HG03378 (cell line): ENCODE measurements around the gene ZFYVE9.
"Not testable (repeated sequence)": the region's sequence is repeated elsewhere in the genome, so short reads cannot be mapped to it uniquely, and the experiment has no call there.

Experiments used
- ATAC-seq: cut with Tn5 transposase; IDR thresholded peaks from one replicate; pipeline ENCODE4 v1.9.1; 2021; ENCODE audit warnings: mild to moderate bottlenecking, moderate library complexity; ENCODE audit not compliant: unreplicated experiment

Gene ZFYVE9, protein sequence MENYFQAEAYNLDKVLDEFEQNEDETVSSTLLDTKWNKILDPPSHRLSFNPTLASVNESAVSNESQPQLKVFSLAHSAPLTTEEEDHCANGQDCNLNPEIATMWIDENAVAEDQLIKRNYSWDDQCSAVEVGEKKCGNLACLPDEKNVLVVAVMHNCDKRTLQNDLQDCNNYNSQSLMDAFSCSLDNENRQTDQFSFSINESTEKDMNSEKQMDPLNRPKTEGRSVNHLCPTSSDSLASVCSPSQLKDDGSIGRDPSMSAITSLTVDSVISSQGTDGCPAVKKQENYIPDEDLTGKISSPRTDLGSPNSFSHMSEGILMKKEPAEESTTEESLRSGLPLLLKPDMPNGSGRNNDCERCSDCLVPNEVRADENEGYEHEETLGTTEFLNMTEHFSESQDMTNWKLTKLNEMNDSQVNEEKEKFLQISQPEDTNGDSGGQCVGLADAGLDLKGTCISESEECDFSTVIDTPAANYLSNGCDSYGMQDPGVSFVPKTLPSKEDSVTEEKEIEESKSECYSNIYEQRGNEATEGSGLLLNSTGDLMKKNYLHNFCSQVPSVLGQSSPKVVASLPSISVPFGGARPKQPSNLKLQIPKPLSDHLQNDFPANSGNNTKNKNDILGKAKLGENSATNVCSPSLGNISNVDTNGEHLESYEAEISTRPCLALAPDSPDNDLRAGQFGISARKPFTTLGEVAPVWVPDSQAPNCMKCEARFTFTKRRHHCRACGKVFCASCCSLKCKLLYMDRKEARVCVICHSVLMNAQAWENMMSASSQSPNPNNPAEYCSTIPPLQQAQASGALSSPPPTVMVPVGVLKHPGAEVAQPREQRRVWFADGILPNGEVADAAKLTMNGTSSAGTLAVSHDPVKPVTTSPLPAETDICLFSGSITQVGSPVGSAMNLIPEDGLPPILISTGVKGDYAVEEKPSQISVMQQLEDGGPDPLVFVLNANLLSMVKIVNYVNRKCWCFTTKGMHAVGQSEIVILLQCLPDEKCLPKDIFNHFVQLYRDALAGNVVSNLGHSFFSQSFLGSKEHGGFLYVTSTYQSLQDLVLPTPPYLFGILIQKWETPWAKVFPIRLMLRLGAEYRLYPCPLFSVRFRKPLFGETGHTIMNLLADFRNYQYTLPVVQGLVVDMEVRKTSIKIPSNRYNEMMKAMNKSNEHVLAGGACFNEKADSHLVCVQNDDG (N-terminal part only)

DNA sequence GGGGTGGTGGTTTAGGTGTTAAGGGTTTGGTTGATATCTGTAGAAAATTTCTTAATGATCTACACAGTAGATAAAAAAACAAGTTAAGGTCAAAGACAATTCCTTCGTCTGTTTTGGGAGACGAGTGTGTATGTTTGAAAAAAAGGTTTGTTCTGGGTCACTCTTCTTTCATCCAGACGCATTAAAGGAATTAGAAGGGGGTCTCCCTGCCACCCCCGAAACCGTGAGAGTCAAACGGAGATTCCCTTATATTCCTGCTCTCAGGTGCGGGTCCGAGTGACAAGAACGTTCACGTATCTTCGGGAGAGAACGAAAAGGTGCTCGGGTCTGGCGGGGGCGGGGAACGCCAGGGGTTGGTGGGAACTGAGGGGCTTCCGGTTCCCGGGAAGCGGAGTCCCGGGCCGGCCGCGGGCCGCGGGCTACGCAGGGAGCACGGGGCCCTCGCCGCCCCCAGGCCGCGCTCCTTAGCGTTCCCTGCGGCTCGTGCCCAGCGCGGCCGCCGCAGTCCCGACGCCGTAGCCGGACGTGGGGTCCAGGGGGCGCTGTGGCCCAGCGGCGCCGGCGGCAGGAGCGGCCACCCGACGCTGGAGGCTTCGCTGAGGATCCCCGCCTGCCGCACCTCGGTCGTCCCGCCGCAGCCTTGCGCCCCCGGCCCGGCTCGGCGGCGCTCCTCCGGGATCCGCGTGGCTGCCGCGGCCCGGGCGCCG is at the start of gene ZFYVE9:
Gene ZFYVE9 (plus strand): TSS at position 577 of the 707 bp plus-strand sequence. CDS start 91,118 bp downstream, outside the sequence.
- ATAC-seq: no peak

- ATAC-seq: not testable (repeated sequence)
Measured at GRCh38 chr1:52094300-52094699, 47.6 kb upstream of the ZFYVE9 start.

DNA sequence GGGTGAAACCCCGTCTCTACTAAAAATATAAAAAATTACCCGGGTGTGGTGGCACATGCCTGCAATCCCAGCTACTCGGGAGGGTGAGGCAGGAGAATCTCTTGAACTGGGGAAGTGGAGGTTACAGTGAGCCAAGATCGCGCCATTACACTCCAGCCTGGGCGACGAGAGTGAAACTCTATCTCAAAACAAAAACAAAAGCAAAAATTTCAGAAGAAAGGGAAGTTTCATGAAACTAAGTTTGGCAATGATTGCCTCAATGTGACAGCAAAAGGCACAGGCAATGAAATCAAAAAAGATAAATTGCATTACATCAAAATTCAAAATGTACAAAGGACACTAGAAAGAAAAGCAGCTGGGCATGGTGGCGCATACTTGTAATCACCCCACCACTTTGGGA is 45.7 kb upstream of the ZFYVE9 start:
- no peak for ATAC-seq

DNA sequence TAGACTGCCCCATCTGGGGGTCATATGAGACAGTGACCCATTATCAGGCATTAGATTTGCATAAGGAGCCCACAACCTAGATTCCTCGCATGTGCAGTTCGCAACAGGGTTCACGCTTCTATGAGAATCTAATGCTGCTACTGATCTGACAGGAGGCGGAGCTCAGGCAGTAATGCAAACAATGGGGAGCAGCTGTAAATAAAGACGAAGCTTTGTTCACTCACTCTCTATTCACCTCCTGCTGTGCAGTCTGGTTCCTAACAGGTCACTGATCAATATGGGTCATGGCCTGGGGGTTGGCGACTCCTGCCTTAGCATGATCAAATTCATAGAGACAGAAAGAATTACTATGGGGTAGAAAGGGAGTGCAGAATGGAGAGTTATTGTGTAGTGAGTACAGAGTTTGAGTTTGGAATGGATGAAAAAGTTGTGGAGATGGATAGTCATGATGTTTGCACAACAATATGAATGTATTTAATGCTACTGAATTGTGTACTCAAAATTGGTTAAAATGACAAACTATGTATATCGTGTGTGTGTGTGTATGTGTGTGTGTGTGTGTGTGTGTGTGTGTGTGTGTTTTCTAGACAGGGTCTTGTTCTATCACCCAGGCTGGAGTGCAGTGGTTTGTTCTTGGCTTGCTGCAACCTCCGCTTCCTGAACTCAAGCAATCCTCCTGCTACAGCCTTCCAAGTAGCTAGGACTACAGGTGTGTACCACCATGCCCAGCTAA is 43.6 kb upstream of the ZFYVE9 start:
- no peak for ATAC-seq

DNA sequence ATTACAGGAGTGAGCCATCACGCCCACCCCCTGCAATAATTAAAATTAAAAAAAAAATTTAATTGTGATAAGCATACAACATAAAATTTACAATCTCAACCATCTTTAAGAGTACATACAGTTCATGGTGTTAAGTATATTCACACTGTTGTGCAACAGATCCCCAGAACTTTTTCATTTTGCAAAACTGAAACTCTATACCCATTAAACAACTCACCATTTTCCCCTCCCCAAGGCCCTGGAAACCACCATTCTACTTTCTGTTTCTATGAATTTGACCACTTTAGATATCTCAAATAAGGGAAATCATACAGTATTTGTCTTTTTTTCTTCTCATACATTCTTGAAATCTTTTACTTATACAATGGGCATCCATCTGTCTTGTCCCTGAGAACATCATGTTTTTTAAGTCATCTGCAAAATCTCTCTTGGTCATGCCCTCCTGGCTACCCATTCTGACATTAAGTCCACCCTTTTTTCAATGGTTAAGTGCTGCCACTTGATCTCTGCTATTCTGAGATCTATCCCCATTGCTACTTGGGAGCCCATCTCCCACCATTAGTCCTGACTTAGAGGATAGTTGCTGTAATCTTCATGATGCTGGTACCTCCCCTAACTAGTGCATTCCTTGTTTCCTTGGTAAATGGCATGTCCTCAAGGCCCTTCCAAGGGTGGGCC is 39.4 kb upstream of the ZFYVE9 start:
- peak; percentile 74 for ATAC-seq

DNA sequence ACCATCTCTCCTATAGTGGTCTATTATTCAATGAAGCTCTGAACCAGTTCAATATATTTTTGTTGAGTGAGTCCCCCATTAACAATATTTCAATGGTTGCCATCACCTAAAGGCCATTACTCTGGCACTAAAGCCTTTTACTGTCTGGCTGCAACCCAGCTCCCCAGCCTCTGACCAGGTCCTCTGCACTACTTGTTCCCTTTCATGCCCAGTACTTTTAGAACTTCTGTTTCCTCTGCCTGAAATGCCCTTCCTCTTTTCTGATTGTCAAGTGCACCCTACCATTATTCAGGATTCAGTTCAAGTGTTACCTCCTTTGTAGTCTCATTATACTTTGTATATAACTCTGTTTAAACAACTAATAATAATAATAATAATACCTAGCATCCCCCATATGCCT is 30.4 kb upstream of the ZFYVE9 start:
- ATAC-seq: no peak

DNA sequence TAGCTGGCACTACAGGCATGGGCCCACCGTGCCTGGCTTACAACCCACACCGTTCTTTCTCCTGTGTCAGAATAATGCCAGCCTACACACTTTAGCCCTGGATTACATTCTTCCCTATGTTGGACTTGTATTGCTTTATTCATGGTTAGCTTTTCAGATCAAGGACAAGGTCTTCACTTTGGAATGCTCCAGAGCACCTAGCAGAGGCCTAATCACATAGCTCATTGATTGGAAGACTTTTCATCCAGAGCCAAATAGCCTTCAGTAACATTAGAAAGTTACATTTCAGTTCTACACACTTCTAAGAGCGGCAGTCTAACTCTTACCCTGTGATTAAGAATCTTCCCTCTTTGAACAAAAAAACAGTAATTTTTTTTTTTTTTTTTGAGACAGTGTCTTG is 29.4 kb upstream of the ZFYVE9 start:
- ATAC-seq: no peak

GRCh38 chr1:52119301-52120079 is 22.4 kb upstream of the ZFYVE9 start:
- ATAC-seq: no peak

GRCh38 chr1:52122384-52122783 is 19.5 kb upstream of the ZFYVE9 start:
- ATAC-seq: no peak

GRCh38 chr1:52123622-52124021 is 18.3 kb upstream of the ZFYVE9 start:
- no peak for ATAC-seq

GRCh38 chr1:52125736-52126359 is 16.0 kb upstream of the ZFYVE9 start:
- ATAC-seq: no peak

- no peak for ATAC-seq
Measured at GRCh38 chr1:52127181-52128180, 14.4 kb upstream of the ZFYVE9 start.

DNA sequence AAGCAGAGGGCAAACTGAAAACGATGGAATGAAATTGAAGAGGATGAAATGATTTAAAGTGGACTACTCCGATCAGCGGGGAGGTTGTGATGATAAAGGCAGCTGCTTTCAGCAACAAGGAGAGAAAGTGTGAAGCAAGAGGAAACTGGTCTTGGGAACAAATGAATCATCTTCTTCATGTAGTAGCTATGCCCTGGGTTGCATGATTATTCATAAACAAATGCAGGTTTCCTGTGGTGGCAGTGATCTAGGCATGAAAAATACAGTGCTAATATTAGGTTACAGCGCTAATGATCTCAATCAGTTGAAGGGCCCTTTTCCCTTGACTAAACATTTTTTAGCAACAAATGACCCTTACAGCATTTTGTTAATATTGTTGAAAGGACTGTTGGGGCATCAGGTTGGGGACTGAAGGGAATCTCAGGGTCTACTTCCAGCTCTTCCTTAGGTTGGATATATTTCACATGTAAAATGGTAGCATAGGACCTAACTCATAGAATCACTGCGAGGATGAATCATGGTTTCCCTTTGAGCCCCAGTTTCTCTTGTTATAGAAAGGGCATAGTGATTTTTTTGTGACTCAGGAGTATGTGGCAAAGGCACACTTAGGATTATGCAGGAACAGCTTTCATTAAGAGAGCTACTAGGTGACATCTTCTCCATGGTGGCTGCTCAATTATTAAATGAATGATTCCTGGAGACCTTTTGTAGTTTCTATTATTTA is 1.9 kb upstream of the ZFYVE9 start:
- peak; percentile 77 for ATAC-seq

DNA sequence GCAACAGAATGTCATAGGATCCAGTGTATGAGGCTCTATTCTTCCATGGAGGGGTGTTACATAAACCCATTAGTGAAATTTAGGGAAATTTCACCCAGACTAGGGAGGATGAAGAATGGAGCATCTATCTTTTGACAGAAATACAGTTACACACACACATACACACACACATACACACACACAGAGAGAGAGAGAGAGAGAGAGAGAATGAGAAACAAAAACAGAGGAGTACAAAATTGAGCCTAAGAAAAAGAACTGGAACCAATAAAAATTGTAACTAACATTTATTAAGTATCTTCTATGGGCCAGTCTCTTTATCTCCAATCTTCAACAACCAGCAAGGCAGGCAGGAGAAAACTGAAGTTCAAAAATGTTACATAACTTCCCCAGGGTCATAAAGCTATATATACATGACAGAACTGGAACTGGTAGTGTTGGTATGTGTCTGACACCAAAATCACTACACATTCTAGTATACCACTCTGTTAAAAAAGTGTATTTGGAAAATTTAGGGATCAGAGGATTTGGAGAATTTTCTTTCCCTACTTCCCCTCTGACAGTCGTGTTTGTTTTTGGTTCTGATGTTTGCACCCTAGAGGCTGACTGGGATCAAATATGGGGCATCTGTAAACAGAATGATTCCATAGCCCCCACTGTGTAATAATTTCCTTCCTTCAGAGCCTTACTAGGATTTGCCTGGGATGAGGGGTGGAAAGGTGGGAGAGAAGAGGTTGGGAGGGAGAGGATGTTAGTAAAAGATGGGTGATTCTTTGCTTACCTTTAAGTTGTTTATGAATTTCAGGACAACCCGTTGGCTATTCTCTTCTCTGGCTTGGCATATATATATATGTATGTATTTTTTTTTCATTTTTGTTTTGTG is 1.0 kb upstream of the ZFYVE9 start:
- ATAC-seq: no peak
